ENCODE results near the gene ZBTB26.
"Not testable (repeated sequence)": the region's sequence is repeated elsewhere in the genome, so short reads cannot be mapped to it uniquely, and the experiment has no call there.

Gene ZBTB26

DNA sequence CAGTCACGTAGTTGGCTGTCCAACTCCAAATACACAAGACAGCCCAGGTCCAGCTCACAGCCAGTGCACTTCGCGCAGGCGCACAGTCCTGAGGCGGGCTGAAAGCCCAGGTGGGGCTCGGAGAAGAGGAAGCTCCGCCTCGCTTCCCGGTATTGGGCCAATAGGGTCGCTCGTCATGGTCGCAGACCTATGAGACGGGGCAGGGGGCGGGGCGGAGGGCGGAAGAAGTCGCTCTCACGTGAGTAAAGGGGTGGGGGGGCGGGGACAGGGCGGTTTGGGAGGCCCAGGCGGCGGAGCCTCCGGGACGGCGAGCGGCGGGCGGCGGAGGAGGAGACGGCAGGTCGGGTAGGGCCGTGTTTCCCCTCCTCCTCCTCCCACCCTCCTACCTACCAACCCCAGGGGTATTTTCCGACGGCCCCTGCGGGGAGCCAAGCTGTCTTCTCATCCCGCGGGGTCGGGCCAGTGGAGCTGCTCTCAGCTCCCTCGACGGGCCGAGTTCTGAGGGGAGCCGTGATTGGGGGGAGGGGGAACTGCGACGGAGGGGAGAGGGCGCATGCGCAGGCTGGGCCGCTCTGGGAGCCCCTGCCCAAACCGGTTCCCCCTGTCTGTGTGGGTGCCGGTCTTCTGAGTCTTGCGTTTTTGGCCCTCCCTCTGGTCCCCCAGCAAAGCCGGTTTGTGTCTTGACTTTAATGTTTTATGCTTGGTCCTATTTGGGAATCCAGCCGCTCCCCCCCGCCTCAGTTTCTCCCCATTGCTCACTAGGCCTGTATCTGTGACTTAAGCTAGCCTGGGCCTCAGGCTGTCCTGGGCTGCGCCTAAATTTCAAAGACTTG, 9.7 kb upstream of the ZBTB26 start, which contains the start of gene RABGAP1:
RABGAP1 (plus strand) TSS at position 272 of the 833 bp plus-strand sequence. CDS start 16,040 bp downstream, outside the sequence.
- DNase-seq (ENCODE audit: low spot score in 2 of 2) (peak; percentile 89 to 97), ATAC-seq (peak; percentile 99)
- H3K27ac Mint-ChIP-seq, result peak within 1 kb of the TSS; percentile 96
- H3K9me3 Mint-ChIP-seq, result no peaks in the 10 kb centered on the region
- peaks cover 16% of the 10 kb centered on the region for H3K4me1 Mint-ChIP-seq
- H3K4me3 Mint-ChIP-seq, result peak within 1 kb of the TSS; percentile 94
- peaks cover 67% of the 10 kb centered on the region for H3K36me3 Mint-ChIP-seq

DNA sequence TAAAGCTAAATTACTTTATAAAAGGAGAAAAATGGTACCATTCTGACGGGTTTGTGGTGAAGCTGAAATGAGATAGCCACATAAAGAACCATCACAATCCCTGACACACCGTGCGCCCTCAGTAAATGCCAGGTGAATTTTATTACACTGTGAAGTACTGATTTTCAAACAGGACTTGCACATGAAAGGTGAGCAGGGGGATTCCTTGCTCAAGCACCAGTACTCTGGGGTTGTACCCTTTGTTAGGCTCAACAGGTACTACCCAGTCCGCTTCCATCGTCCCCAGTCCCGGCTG, 9.1 kb upstream of the ZBTB26 start:
- no peaks in the 10 kb centered on the region for H3K9me3 Mint-ChIP-seq
- peak overlapping the region; percentile 96 for H3K27ac Mint-ChIP-seq
- H3K4me1 Mint-ChIP-seq, result peaks cover 16% of the 10 kb centered on the region
- H3K4me3 Mint-ChIP-seq, result peak overlapping the region; percentile 94
- H3K36me3 Mint-ChIP-seq, result peaks cover 65% of the 10 kb centered on the region
- no peak for DNase-seq (ENCODE audit: low spot score in 2 of 2)
- no peak for ATAC-seq

DNA sequence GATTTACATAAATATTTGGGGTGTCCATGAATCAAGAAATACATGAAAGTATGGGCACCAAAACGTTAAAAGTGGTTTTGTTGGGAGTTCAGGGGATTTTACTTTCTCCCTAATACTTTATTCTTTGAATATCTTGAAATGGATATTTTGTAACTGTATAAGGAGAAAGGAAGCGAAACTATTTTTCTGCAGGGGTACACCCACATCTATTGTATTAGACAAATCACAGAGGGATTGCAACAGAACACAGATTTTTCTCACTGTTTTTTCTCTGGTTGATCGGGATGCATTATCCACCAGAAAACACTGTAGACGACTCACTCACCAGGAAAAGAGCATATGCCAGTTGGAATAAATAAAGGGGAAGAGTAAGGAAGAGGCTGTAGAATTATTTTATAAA, 8.3 kb upstream of the ZBTB26 start:
- DNase-seq (ENCODE audit: low spot score in 2 of 2), result no peak
- Mint-ChIP-seq H3K4me3 (no peak overlapping the region), H3K36me3 (peaks cover 65% of the 10 kb centered on the region), H3K4me1 (peaks cover 16% of the 10 kb centered on the region), H3K9me3 (no peaks in the 10 kb centered on the region), H3K27ac (no peak overlapping the region)
- no peak for ATAC-seq

DNA sequence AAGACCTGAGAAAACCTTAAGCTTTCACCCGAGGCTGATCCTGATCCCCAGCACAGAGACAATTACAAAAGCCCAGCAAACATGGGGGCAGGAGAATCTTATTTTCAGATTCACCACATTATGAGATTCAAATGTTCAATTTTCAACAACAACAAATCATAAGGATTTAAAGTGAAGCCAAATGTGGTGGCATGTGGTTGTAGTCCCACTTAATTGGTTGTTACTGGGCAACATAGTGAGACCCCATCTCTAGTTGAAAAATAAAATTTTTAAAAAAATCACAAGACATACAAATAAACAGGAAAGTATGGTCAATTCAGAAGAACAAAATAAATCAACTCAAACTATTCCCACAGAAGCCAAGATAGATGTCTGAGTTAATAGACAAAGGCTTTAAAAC, 5.6 kb upstream of the ZBTB26 start:
- peaks cover 23% of the 10 kb centered on the region for H3K4me1 Mint-ChIP-seq
- H3K4me3 Mint-ChIP-seq, result no peak overlapping the region
- DNase-seq (ENCODE audit: low spot score in 2 of 2) (no peak), ATAC-seq (no peak)
- no peaks in the 10 kb centered on the region for H3K9me3 Mint-ChIP-seq
- no peak overlapping the region for H3K27ac Mint-ChIP-seq
- peaks cover 58% of the 10 kb centered on the region for H3K36me3 Mint-ChIP-seq

DNA sequence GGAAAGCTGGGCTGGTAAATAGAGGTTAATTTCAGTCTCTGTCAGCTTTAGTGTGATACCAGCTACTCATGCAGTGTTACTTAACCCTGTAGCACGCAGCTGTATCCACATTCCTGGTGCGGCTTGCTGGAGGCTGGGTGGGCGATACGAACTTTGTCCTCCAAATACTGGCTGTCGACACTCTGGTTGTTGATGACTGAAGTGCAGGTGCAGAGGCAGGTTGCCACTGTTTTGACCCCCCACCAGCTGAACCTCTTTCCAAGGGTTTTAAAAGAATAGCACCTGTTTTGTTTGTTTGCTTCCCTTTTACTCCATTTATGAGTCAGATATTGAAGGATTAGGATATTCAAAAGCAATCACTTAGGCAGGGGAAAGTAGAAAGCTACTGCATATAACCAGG, 5.2 kb upstream of the ZBTB26 start:
- Mint-ChIP-seq H3K36me3 (peaks cover 54% of the 10 kb centered on the region), H3K4me3 (no peak overlapping the region), H3K4me1 (peaks cover 19% of the 10 kb centered on the region), H3K27ac (no peak overlapping the region), H3K9me3 (no peaks in the 10 kb centered on the region)
- no peak for DNase-seq (ENCODE audit: low spot score in 2 of 2)
- ATAC-seq, result no peak

DNA sequence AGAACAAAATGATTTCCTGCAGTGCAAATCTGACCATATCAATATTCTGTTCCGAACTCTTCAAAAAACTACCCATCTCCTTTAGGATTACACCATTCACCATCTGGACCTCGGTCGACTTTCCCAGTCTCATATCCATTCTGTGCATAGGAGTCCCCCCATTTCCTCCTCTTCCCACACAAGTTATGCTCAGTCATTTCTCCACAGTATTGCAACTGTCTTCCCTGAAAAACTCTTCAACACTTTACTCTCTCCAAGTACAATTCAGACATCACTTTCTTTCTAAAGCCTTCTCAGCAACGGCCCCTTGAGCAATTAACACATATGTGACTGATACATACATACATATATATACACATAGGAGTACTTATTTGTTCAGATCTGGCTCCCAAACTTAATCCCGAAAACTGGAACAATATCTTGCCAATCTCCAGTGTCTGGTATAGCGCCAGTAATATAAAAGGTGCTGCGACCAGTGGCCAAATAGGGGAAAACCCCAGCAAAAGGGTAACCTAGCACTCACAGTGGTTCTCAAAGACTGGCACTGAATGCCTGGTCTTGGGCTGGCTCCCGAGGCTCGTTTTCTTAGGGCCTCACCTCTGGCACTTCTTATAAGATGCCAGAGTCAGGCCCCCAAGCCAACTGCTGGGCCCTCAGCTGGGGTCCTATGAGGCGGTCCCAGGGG, 629 bp downstream of the ZBTB26 start:
- Mint-ChIP-seq H3K9me3 (no peaks in the 10 kb centered on the region), H3K4me1 (peaks cover 12% of the 10 kb centered on the region), H3K27ac (no peak overlapping the region), H3K4me3 (no peak overlapping the region), H3K36me3 (peaks cover under 1% of the 10 kb centered on the region)
- ATAC-seq (no peak), DNase-seq (ENCODE audit: low spot score in 2 of 2) (no peak)

DNA sequence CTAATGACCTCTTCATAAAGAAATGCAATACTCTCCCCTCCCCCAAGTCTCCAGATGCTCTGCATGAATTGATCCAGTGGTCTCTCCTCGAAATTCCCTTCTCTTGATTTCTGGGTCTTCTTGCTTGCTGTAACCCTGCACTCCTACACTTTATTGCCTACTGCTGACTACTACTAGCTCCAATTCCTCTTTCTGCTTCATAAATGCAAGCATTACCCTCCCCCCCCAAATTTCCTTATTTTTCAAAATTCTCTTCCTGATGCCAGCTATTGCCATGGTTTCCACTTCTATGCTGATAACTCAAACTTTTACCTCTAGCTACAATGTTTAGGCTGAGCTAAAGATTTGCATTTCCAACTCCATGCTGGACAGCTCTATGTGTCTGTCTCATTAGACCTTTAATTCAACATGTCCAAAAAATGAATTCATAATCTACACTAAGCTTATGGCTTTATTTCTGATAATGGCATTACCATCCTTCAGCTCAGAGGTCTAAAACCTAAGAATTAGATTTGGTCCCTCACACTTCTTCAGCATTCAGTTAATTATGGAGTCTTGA, 1.4 kb downstream of the ZBTB26 start:
- Mint-ChIP-seq H3K36me3 (no peaks in the 10 kb centered on the region), H3K4me1 (peaks cover 12% of the 10 kb centered on the region)

DNA sequence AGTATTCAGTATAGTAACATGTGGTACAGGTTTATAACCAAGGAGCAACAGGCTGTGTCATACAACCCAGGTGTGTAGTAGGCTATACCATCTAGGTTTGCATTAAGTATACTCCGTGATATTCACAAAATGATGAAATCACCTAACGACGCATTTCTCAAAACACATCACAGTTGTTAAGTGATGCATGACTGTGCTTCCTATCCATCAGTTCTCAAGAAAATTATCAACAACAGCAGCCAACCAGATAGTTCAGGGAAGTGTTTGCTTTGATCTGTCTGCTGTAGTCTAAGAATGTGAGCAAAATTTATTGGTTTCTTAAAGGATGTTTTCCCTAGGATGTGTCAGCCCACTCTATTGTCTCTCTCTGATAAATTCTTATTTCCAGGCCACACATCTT, 7.4 kb downstream of the ZBTB26 start:
- peak; percentile 40 for ATAC-seq
- H3K36me3 Mint-ChIP-seq, result peaks cover 22% of the 10 kb centered on the region

More for the DNA sequence above, 1.4 kb downstream of the ZBTB26 start:
- no peaks in the 10 kb centered on the region for H3K9me3 Mint-ChIP-seq
- ATAC-seq (no peak), DNase-seq (ENCODE audit: low spot score in 2 of 2) (no peak)
- no peak overlapping the region for H3K27ac Mint-ChIP-seq
- H3K4me3 Mint-ChIP-seq, result no peak overlapping the region

DNA sequence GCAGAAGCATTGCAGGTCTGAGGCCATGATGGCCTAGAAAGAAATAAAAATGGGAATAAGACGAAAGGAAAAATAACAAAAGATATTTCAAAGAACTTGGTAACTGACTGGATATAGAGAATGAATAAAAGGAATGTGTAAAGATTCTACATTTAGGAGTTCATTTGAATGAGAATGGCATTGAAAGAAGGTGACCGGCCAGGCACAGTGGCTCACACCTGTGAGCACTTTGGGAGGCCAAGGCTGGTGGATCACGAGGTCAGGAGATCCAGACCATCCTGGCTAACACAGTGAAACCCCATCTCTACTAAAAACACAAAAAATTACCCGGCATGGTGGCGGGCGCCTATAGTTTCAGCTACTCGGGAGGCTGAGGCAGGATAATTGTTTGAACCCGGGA, 8.6 kb downstream of the ZBTB26 start:
- Mint-ChIP-seq H3K9me3 (no peaks in the 10 kb centered on the region), H3K27ac (no peak overlapping the region), H3K4me3 (no peak overlapping the region), H3K4me1 (peaks cover 6% of the 10 kb centered on the region), H3K36me3 (peaks cover 25% of the 10 kb centered on the region)
- ATAC-seq, result no peak
- DNase-seq (ENCODE audit: low spot score in 2 of 2), result no peak

More for the DNA sequence above, 7.4 kb downstream of the ZBTB26 start:
- Mint-ChIP-seq H3K27ac (no peak overlapping the region), H3K4me1 (peaks cover 6% of the 10 kb centered on the region), H3K4me3 (no peak overlapping the region), H3K9me3 (no peaks in the 10 kb centered on the region)
- no peak for DNase-seq (ENCODE audit: low spot score in 2 of 2)

DNA sequence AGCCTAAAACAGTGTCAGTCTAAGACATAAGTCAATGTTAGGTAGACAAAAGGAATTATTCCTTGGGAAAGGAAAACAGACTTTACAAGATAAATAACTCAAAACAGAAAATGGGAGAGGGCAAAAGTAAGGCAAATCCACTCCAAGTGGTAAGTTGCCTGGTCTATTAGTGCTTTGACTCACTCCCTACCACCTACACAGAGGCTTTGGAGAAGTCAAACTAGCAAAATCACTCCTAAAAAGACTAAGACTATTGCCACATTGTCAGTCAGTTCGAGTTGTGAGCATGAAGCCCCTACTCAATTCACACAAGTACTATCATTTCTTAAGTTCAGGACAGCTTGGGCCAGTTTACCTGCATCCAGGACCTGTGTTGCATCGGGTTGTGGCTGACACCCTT, 13.0 kb downstream of the ZBTB26 start:
- Mint-ChIP-seq H3K9me3 (no peaks in the 10 kb centered on the region), H3K4me1 (peaks cover 6% of the 10 kb centered on the region), H3K27ac (no peak overlapping the region), H3K36me3 (peaks cover 30% of the 10 kb centered on the region), H3K4me3 (no peak overlapping the region)
- ATAC-seq (no peak), DNase-seq (ENCODE audit: low spot score in 2 of 2) (no peak)

DNA sequence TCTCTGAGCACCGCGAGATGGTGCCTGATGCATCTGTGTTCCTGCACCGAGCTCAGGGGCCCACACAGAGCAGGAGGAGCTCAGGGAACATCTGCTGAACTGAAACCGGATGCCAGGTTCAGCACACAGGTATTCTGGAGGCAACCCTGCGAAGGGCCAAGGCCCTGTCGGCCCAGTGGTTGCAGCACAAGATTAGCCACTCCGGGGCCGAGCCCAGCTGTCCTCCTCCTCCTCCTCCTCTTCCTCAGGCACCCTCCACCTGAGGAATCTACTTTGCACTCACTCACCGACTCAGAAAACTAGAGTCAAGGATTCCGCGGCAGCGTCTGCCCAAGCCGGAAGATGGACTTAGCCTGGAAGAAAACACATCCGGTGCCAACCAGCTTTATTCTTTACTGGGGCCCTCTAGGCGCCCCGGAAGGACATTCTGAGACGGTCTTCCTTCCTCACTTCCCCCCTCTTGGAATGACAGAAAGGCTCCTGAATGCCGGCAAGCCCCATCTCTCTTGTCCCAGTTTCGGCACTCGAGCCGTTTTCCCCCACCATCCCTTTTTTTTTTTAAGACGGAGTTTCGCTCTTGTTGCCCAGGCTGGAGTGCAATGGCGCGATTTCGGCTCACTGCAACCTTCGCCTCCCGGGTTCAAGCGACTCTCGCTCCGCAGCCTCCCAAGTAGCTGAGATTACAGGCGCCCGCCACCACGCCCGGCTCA, 18.2 kb downstream of the ZBTB26 start, which contains the start of gene ZBTB6:
ZBTB6 (minus strand) TSS at position 360 of the 710 bp plus-strand sequence. CDS start 1,251 bp downstream, outside the sequence.
- ATAC-seq (peak; percentile 96), DNase-seq (ENCODE audit: low spot score in 2 of 2) (peak; percentile 46 to 82)
- Mint-ChIP-seq H3K36me3 (peaks cover 55% of the 10 kb centered on the region), H3K4me1 (peaks cover 19% of the 10 kb centered on the region), H3K27ac (peak within 1 kb of the TSS; percentile 99), H3K4me3 (peak within 1 kb of the TSS; percentile 97), H3K9me3 (no peaks in the 10 kb centered on the region)

DNA sequence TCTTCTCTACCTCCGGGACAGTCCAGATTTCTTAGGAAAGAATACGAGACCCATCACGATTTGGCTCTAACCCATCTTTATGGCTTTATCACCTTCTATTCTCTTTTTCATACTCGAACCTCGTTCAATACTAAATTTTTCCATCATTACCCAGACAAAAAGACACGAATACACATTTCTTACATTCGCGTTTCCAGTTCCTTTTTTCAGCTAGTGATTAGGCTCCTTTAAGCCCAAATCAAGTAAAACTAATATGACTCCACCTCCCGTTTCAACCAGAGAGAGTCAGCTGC, 18.7 kb downstream of the ZBTB26 start:
- Mint-ChIP-seq H3K4me3 (peak overlapping the region; percentile 97), H3K36me3 (peaks cover 60% of the 10 kb centered on the region), H3K27ac (peak overlapping the region; percentile 99)

DNA sequence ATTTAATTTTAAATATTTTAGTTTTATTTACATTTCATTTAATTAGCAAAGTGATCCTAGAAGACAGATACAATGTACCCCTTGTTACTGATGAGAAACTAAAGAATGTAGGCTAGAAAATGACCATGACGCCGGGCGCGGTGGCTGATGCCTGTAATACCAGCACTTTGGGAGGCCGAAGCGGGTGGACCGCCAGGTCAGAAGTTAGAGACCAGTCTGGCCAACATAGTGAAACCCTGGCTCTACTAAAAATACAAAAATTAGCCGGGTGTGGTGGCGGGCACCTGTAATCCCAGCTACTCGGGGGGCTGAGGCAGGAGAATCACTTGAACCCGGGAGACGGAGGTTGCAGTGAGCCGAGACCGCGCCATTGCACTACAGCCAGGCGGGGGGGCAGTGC, 25.2 kb downstream of the ZBTB26 start:
- not testable (repeated sequence) for H3K9me3 Mint-ChIP-seq; H3K27ac Mint-ChIP-seq; H3K4me3 Mint-ChIP-seq; ATAC-seq; H3K4me1 Mint-ChIP-seq; DNase-seq (ENCODE audit: low spot score in 2 of 2)
- peaks cover 71% of the 10 kb centered on the region for H3K36me3 Mint-ChIP-seq

More for the DNA sequence above, 18.7 kb downstream of the ZBTB26 start:
- no peaks in the 10 kb centered on the region for H3K9me3 Mint-ChIP-seq
- H3K4me1 Mint-ChIP-seq, result peaks cover 19% of the 10 kb centered on the region
- no peak for DNase-seq (ENCODE audit: low spot score in 2 of 2)
- no peak for ATAC-seq

DNA sequence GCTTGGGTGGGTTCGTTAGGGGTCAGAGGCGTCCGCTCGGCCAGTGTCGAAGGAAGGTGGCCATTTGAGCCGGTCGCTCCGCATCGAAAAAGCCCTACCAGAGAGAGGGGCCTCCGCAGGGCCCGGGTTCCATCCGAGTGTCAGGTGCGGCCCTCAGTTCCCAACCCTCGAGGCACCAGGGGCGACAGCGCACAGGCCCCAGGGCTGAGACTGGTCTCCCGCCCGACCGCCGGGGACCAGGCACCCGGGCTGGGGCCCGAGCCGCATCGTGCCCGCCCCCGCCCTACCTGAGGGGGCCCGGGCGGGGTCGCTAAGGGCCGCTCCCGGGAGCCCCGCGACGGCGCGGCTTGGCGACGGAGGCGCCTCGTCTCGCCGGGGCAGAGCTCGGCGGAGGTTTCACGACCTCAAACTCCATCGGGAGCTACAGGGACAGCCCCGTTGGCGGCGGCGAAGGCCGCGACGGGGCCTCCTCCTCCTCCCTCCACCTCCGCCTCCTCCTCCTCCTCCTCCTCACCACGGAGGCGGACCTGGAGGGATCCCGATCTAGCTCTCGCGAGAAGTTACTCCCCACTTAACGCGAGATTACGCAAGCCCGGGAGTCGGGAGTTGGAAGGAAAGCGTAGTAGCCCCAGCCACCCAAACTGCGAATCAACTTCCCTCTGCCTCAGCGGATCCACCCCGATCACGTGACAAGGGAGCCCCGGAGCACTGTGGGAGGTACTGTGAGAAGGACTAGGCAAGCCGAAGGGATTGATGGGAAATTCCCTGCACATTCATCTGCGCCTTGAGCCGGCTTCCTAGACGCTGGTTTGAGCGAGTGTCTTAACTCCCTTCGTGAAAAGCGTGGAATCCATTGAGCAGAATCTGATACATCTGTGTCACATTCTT, 26.2 kb downstream of the ZBTB26 start, which contains the start of gene RC3H2:
RC3H2 (minus strand) TSS at position 537 of the 888 bp plus-strand sequence. CDS start 7,850 bp downstream, outside the sequence.
- peak; percentile 91 for ATAC-seq
- Mint-ChIP-seq H3K27ac (peak within 1 kb of the TSS; percentile 96), H3K36me3 (peaks cover 60% of the 10 kb centered on the region), H3K9me3 (no peaks in the 10 kb centered on the region), H3K4me1 (no peaks in the 10 kb centered on the region), H3K4me3 (peak within 1 kb of the TSS; percentile 87)
- peak; percentile 87 to 98 for DNase-seq (ENCODE audit: low spot score in 2 of 2)

Data from stimulated activated effector memory CD8-positive, alpha-beta T cell treated with anti-CD3 and anti-CD28 coated beads, Interleukin-12 subunit alpha, Interleukin-12 subunit beta, amount 100 ng/mL, for 72 hours (primary cell).